SK-N-SH (cell line): Measurements from ENCODE around the gene KMT2B. TPM values are rescaled to one million over a fixed set of nuclear protein-coding genes. Genes with fewer than 3 reads are reported as not detected.

Experiments
- CTCF ChIA-PET: fragments of 300-600, 350-600 bp; formaldehyde crosslinking; extraction: SDS; loops from one replicate; lab custom pipeline; 2021; lab: Yijun Ruan, JAX
- POLR2A ChIA-PET: fragments of 350-600 bp; sonication (Branson Sonifier 250); formaldehyde crosslinking; extraction: SDS; loops from one replicate; lab custom pipeline; 2020; ENCODE audit warnings: antibody characterized with exemption, inconsistent platforms; lab: Yijun Ruan, JAX
- DNase-seq: peaks from one replicate; pipeline ENCODE4 v3.0.0; 2012
- H2AFZ ChIP-seq: fragments of 200-600 bp; sonication (generic); 2 replicates; pipeline ENCODE4 v1.8.1; 2016; ENCODE audit warnings: antibody characterized with exemption, mild to moderate bottlenecking, low read depth
- H3F3A ChIP-seq: fragments of 200-600 bp; sonication (generic); replicated peaks from 2 replicates; pipeline ENCODE3; 2016; ENCODE audit warnings: antibody characterized with exemption, mild to moderate bottlenecking; ENCODE audit not compliant: insufficient read depth
- H3K27ac ChIP-seq, 2 experiments: fragments of 200-500 bp in 1 of 2; fragments of 200-600 bp in 1 of 2; sonication (Bioruptor generic) in 1 of 2; sonication (generic), shearing (Covaris generic) in 1 of 2; 2 replicates each; pipeline versions ENCODE4 v1.5.1 to v1.6.1; 2014 to 2016; ENCODE audit warnings: low read depth in 2 of 2, inconsistent platforms in 1 of 2, low read length in 1 of 2, mild to moderate bottlenecking in 1 of 2, mixed read lengths in 1 of 2
- H3K27me3 ChIP-seq: fragments of 200-600 bp; sonication (generic), shearing (Covaris generic); 2 replicates; pipeline ENCODE4 v1.6.1; 2016; ENCODE audit warnings: mixed run types; ENCODE audit not compliant: insufficient read depth
- H3K36me3 ChIP-seq, 2 experiments: fragments of 200-500 bp in 1 of 2; fragments of 200-600 bp in 1 of 2; sonication (Bioruptor generic) in 1 of 2; sonication (generic) in 1 of 2; replicated peaks in 1 of 2; 2 replicates each; pipeline versions ENCODE3 to v1.5.1; 2014 to 2016; ENCODE audit warnings: low read length in 1 of 2, mild to moderate bottlenecking in 1 of 2; ENCODE audit not compliant: insufficient read depth in 2 of 2, control insufficient read depth in 1 of 2
- H3K4me1 ChIP-seq, 2 experiments: fragments of 200-500 bp in 1 of 2; fragments of 200-600 bp in 1 of 2; sonication (Bioruptor generic) in 1 of 2; sonication (generic), shearing (Covaris generic) in 1 of 2; 2 replicates each; pipeline versions ENCODE4 v1.5.1 to v1.6.1; 2014 to 2016; ENCODE audit warnings: low read depth in 1 of 2, low read length in 1 of 2, mixed run types in 1 of 2; ENCODE audit not compliant: insufficient read depth in 2 of 2, control insufficient read depth in 1 of 2
- H3K4me2 ChIP-seq: fragments of 200-600 bp; sonication (generic), shearing (Covaris generic); 2 replicates; pipeline ENCODE4 v1.6.1; 2017; ENCODE audit warnings: mixed run types
- H3K4me3 ChIP-seq, 2 experiments: fragments of 200-500 bp in 1 of 2; fragments of 200-600 bp in 1 of 2; sonication (Bioruptor generic) in 1 of 2; sonication (generic), shearing (Covaris generic) in 1 of 2; 2 replicates each; pipeline versions ENCODE4 v1.5.1 to v1.8.1; 2014 to 2016; ENCODE audit warnings: low read depth in 2 of 2, inconsistent platforms in 1 of 2, low read length in 1 of 2, mild to moderate bottlenecking in 1 of 2, mixed read lengths in 1 of 2, moderate library complexity in 1 of 2
- H3K79me2 ChIP-seq: fragments of 200-600 bp; sonication (generic); 2 replicates; pipeline ENCODE4 v1.8.1; 2017; ENCODE audit warnings: mild to moderate bottlenecking; ENCODE audit not compliant: insufficient read depth
- H3K9ac ChIP-seq: fragments of 200-600 bp; sonication (generic); 2 replicates; pipeline ENCODE4 v1.6.1; 2017; ENCODE audit warnings: mixed run types
- H3K9me2 ChIP-seq: fragments of 200-600 bp; sonication (generic); 2 replicates; pipeline ENCODE4 v1.6.1; 2017; ENCODE audit warnings: mixed run types
- H3K9me3 ChIP-seq: fragments of 200-600 bp; sonication (generic); 2 replicates; pipeline ENCODE4 v1.6.1; 2017; ENCODE audit warnings: mixed run types, mild to moderate bottlenecking, moderate library complexity
- H4K20me1 ChIP-seq: fragments of 200-600 bp; sonication (generic); 2 replicates; pipeline ENCODE4 v1.6.1; 2017; ENCODE audit warnings: mild to moderate bottlenecking, mixed run types; ENCODE audit not compliant: insufficient read depth
- FOSL2 ChIP-seq: IDR thresholded peaks from 2 replicates; pipeline ENCODE4 v1.4.0; 2012; ENCODE audit warnings: low read depth, mild to moderate bottlenecking, moderate library complexity, borderline replicate concordance
- GABPA ChIP-seq: IDR thresholded peaks from 2 replicates; pipeline ENCODE4 v1.4.0; 2012; ENCODE audit warnings: low read depth, mild to moderate bottlenecking
- GATA2 ChIP-seq: sonication (generic); formaldehyde crosslinking; IDR thresholded peaks from 2 replicates; pipeline ENCODE4 v1.5.0; 2020; ENCODE audit warnings: mild to moderate bottlenecking, missing genetic modification reagents
- JUND ChIP-seq: IDR thresholded peaks from 2 replicates; pipeline ENCODE4 v1.4.0; 2012
- MAX ChIP-seq: IDR thresholded peaks from 2 replicates; pipeline ENCODE4 v1.4.0; 2012; ENCODE audit warnings: low read depth
- MEF2A ChIP-seq: IDR thresholded peaks from 2 replicates; pipeline ENCODE4 v1.4.0; 2012; ENCODE audit warnings: low read depth, borderline replicate concordance
- NFIC ChIP-seq: IDR thresholded peaks from 2 replicates; pipeline ENCODE4 v1.4.0; 2012; ENCODE audit warnings: borderline replicate concordance
- NRF1 ChIP-seq: IDR thresholded peaks from 2 replicates; pipeline ENCODE4 v1.6.1; 2012; ENCODE audit warnings: low read depth, mild to moderate bottlenecking, low read length
- PBX3 ChIP-seq: IDR thresholded peaks from 2 replicates; pipeline ENCODE4; 2012
- RAD21 ChIP-seq: IDR thresholded peaks from 2 replicates; pipeline ENCODE4 v1.6.1; 2012; ENCODE audit warnings: mild to moderate bottlenecking, low read length
- RCOR1 ChIP-seq: fragments of 150-350 bp; IDR thresholded peaks from 2 replicates; pipeline ENCODE4 v1.6.1; 2017; ENCODE audit warnings: antibody characterized with exemption, low read length
- REST ChIP-seq: IDR thresholded peaks from 2 replicates; pipeline ENCODE4 v1.6.1; 2012; ENCODE audit warnings: mild to moderate bottlenecking, low read depth, low read length, moderate library complexity
- RXRA ChIP-seq: IDR thresholded peaks from 2 replicates; pipeline ENCODE4 v1.4.0; 2012; ENCODE audit warnings: low read depth, mild to moderate bottlenecking, borderline replicate concordance
- TCF12 ChIP-seq: IDR thresholded peaks from 2 replicates; pipeline ENCODE4 v1.4.0; 2012
- TEAD4 ChIP-seq: IDR thresholded peaks from 2 replicates; pipeline ENCODE4 v1.4.0; 2012; ENCODE audit warnings: mild to moderate bottlenecking, borderline replicate concordance; ENCODE audit not compliant: insufficient read depth
- USF1 ChIP-seq: IDR thresholded peaks from 2 replicates; pipeline ENCODE4 v1.4.0; 2012; ENCODE audit warnings: low read depth, borderline replicate concordance
- YY1 ChIP-seq: IDR thresholded peaks from 2 replicates; pipeline ENCODE4 v1.4.0; 2012; ENCODE audit warnings: low read depth, mild to moderate bottlenecking
- WGBS: methylation state at CpG from one replicate; pipeline ENCODE4 v1.1.6; 2017; ENCODE audit warnings: low lambda C conversion rate; 5-methylcytosine and 5-hydroxymethylcytosine counted together
- polyA plus RNA-seq, 3 experiments: library from polyadenylated mRNA; depleted of rRNA; stranded (reverse); fragments of >200 nt; gene quantifications; 2 replicates each; pipeline ENCODE4 v1.2.3, GENCODE V29; 2012

KMT2B gene
- polyA plus RNA-seq, 1 of the 3 experiments (the other 2 are of a cell fraction), result 29.2 TPM

GRCh38 chr19:35671818-35672217 is 46.0 kb upstream of the KMT2B start:
- Histone ChIP-seq H3K27me3 (peaks cover 47% of the 10 kb centered on the region; the same call in 1 of the 2 replicates), H3K4me1 (no peaks in the 10 kb centered on the region; a peak in 1 of 4 replicates), H2AFZ (no peak overlapping the region), H3K9ac (no peak overlapping the region), H3F3A (no peaks in the 10 kb centered on the region), H4K20me1 (no peaks in the 10 kb centered on the region), H3K27ac (no peak overlapping the region), H3K79me2 (no peaks in the 10 kb centered on the region), H3K4me3 (no peak overlapping the region), H3K9me3 (no peaks in the 10 kb centered on the region), H3K36me3 (no peaks in the 10 kb centered on the region), H3K9me2 (no peaks in the 10 kb centered on the region), H3K4me2 (no peak overlapping the region)
- no peak for DNase-seq
- TF ChIP-seq RAD21, result no peak
- no peak for TF ChIP-seq PBX3
- TF ChIP-seq GATA2 (CRISPR knock-in tag), result no peak
- TF ChIP-seq NRF1, result no peak
- no peak for TF ChIP-seq RXRA
- TF ChIP-seq REST, result no peak
- no peak for TF ChIP-seq TCF12
- TF ChIP-seq YY1, result no peak
- TF ChIP-seq USF1, result no peak
- TF ChIP-seq JUND, result no peak
- no peak for TF ChIP-seq NFIC
- no peak for TF ChIP-seq GABPA
- no peak for TF ChIP-seq RCOR1
- no peak for TF ChIP-seq TEAD4
- no peak for TF ChIP-seq MAX
- TF ChIP-seq FOSL2, result no peak
- no peak for TF ChIP-seq MEF2A
- ChIA-PET POLR2A (no interaction called here), CTCF (interaction anchor here (2.7 kb wide), 1 partner anchor 21 kb away, joined by 10 read pairs; no protein-coding TSS in a partner anchor)
- WGBS, result 23% methylated on average over 3 of the region's 3 CpGs
